ENCODE measurements around the gene THY1. TPM values are rescaled to one million over a fixed set of nuclear protein-coding genes. Genes with fewer than 3 reads are reported as not detected.
"Not testable (repeated sequence)": the region's sequence is repeated elsewhere in the genome, so short reads cannot be mapped to it uniquely, and the experiment has no call there.

THY1 gene
- 3.8 and 10.1 TPM in 2 replicates for total RNA-seq

DNA sequence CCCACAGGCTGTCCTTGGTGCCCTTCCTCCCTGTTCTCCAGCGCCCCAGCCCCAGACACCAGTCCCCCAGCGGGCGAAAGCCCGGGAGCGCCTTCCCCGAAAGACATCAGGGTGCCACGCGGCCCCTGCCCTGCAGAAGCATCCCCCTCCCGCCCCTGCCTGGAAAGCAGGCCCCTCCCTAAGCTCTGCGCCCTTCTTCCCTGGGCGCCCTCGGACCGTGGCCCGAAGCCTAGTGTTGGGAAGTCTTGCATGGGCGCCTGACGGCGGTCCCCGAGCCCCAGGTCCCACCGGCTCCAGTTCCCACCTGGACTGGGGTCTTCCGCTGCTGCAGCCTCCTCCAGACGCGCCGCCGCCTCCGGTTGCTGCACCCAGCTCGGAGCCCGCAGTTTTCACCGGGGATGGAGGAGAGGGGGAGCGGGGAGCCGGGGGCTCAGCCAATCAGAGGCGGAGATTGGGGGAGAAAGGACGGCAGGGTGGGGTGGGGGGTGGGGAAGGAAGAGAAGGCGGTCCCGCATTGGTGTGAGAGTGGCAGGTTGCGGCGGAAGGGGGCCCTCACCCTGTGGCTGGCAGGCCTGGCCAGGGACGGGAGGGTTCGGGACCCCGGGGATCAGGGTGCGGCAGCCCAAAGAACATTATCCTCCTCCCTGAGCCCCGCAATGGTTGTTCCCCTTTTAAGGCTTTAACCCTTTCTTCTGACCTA is at the start of gene THY1:
Gene THY1, minus strand, starts transcription at position 364 of the 700 bp plus-strand sequence. CDS start 2,267 bp downstream, outside the sequence.
- DNase-seq (ENCODE audit: low read depth in 2 of 2), result no peak

DNA sequence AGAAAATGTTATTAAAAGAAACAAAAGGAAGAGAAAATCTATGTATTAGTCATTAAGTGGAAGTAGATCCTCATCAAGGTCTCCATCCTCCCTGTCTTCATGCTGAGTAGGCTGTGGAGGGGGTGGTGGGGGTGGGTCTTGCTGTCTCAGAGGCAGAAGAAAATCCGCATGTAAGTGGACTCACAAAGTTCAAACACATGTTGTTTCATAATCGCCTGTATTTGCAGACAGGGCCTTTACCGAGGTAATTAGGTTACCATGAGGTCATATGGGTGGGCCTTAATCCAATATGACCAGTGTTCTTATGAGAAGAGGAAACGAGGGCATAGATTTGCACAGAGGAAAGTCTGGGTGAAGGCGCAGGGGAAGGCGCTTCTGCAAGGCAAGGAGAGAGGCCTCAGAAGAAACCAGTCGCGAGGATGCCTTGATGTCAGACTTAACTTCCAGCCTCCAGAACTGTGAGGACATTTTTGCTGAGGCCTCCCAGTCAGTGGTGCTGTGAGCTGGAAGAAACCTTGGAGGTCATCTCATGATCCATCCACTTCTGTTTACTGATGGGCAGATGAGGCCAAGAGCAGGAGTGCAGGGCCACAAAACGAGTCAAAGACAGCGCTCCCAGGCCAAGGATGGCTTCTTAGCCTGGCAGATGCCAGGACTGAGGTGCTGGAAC is 49.3 kb upstream of the THY1 start:
- no peak for DNase-seq (ENCODE audit: low read depth in 2 of 2)

DNA sequence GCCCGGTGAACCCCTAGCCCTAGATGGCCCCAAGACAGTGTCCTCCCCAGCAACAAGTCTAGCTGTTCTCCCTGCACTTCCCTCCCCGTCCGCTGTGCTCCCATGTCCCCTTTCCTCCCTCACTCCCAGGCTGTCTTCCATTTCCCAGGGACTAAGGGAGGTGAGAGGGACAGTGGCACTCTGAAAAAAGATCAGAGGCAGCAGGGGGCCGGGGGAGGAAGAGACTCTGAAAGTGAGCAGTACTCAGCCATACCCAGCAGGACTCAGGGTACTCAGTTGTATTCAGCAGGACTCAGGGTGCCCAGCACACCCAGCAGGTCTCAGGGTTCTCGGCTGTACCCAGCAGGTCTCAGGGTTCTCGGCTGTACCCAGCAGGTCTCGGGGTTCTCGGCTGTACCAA is 48.4 kb upstream of the THY1 start:
- DNase-seq (ENCODE audit: low read depth in 2 of 2), result no peak

DNA sequence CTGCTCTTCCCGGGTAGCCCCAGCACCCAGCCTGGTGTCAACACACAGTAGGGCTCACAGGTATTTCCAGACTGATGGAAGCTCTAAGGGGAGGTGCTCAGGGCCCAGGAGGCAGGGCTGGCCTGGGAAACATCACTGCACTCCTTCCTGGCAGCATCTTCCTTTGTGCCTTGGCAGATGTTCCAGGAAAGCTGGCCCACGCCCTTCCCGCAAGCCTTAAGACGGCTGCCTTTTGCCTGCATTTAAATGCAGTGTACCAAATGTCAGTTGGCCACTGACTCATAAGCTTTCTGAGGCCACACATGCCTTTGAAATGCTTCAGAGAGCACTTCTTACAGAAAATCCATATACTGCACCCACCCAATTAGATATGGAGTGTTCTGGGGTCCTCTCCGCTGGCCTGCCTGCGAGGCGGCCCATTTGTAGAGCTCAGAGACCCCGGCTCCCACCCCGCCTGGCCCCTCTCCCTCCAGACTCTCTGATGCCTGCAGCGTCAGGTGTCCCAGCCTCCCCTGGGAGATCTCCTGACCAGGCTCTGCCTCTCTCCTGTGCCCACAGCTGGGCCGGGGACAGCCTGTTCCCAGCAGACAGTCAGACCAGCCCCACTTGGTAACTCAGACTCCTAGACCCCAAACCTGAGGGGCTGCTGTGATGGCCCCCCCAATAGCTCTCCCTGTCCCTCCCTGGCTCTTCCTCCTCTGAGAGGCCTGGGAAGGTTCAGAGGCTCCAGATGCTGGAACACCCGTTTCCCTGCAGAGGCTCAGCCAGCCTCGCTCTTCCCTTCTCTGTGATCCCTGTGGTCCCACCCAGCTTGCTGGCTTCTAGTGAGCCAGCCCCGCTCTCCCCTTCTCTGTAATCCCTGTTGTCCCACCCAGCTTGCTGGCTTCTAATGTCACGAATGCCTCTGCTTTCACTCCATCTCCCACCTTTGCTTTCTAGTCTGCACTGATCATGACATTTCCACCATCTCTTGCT is 47.6 kb upstream of the THY1 start:
- DNase-seq (ENCODE audit: low read depth in 2 of 2), result no peak

DNA sequence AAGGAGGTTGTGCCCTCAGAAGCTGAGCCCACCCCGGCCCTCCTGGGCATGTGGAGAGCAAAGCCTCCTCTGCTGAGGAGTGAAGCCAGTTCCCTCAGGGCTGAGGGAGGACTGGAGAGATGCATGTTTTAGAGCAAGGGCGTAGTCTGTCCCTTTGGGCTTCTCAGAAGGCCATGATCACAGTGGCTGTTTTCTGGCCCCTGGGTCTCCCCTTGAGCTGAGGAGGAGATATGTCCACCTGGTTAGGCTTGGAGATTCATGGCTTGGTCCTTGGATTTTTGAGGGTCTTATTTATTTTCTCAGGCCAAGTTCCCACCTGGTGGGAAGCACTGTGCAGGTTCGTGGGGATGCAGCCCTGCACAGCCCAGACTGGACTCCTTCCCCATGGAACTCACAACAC is 46.5 kb upstream of the THY1 start:
- DNase-seq (ENCODE audit: low read depth in 2 of 2), result no peak

DNA sequence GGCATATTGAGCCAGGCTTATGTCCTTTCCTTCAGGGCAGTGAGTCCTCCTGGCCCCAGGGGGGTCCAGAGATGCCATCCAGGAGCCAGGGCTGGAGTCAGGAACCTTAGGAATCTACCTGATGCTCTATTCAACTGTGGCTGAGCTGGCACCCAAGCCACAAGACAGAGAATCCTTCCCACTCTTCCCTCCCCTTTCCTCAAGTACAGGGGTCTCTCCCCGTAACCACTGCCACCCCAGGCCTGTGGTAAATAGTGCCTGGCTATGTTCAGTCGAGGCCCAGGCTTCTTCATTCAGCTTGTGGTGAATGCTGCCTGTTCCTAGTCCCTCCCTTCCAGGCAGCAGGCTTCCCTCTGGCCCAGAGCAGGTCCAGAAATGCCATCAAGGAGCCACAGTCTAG is 45.5 kb upstream of the THY1 start:
- no peak for DNase-seq (ENCODE audit: low read depth in 2 of 2)

DNA sequence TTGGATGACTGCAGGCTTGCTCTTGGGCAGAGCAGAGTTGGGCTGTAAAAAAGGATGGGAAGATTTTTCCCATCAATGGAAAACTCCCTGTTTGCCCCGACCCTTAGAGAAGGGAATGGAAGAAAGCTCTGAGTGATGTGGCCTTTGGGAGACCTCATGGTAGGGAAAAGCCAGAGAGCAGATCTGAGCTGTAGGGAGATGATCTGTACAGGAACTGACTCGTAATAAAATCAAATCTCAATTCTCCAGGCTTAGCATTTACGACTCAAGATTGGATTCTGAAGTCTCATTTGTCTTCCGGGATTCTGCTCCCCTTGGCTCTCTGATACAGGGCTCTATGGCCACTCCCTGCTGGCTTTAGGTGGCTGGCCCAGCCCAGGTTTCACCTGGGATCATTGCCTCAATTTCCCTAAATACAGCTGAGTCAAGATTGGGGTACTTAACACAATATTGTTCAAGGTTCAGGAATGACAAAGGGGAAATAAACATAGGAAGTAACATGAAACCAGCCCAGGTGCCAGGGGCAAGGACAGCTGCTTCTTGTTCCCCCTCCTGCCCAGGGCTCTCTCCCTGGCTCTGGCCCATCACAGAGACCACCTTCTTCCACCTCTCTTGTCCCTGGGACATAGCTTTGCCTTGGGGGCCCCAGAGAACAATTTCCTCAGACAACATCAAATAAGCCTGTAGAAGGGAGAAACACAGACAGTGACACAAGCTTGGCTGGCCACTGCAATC is 38.4 kb upstream of the THY1 start:
- no peak for DNase-seq (ENCODE audit: low read depth in 2 of 2)

DNA sequence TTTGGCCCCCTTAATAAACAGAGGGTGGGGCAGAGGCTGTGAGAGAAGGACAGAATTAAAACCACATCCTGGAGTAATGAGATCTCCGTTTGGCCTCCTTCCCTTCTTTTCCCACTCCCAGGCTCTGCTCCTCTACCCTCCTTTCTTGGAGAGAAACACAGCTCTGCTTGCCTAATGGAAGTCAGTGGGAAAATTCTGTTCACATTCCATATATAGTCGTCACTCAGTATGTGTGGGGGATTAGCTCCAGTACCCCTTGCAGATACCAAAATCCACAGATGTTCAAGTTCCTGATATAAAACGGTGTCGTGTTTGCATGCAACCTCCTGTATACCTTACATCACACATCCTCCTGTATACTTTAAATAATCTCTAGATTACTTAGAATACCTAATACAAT is 37.6 kb upstream of the THY1 start:
- DNase-seq (ENCODE audit: low read depth in 2 of 2), result no peak

DNA sequence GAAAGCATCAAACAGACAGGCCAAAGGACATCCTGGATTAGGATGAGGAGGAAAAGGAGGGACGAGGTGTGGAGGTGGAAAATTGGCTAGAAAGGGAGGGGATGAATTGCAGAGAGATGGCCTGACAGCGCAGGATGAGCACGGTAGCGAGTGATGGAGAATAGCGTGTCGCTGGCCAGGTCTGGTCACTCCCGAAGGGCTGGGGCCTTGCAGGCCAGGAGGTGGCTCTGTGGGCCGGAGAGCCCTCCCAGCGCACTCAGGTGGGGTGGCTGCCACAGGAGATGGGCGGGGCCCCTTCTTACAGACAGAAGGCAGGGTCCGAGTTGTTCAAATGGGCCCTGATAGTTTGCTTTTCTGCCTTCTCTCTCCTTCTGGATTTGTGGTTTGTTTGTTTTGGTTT is 37.1 kb upstream of the THY1 start:
- no peak for DNase-seq (ENCODE audit: low read depth in 2 of 2)

DNA sequence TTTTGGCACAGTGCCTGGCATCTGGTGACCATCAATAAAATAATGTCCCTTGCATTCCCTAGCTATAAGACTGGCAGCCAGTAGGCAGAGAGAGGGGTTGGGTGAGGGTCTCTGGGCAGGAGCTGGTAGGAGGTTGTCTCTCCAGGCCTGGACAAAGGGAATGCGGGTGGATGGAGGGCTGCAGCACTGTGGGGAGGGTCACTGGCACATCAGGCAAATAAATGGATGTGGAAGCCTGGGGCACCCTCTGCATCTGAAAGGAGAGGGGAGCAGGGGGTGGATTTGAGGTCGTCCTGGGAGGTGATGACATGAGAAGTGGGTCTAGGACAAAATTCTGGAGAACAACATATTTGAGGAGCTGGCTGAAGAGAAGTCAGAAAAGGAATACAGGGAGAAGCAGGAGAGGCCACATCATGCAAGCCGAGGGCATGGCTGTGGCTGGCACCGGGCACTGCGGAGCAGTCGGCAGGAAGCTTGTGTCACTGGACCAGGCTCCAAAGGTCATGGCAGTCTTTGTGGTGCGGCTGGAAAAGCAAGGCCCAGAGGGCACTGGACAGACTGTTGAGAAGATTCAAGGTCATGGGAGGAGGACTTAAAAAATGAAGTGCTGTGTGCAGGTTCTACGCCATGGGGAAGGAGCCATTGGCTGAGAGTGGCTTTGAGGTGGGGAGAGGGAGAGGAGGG is 36.5 kb upstream of the THY1 start:
- DNase-seq (ENCODE audit: low read depth in 2 of 2), result no peak

DNA sequence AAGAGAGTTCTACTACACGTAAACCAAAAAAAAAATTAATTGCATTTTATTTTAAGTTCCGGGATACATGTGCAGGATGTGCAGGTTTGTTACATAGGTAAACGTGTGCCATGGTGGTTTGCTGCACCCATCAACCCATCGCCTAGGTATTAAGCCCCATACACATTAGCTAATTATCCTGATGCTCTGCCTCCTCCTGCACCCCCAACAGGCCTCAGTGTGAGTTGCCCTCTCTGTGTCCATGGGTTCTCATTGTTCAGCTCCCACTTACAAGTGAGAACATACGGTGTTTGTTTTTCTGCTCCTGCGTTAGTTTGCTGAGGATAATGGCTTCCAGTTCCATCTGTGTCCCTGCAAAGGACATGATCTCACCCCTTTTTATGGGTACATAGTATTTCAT is 32.7 kb upstream of the THY1 start:
- not testable (repeated sequence) for DNase-seq (ENCODE audit: low read depth in 2 of 2)

DNA sequence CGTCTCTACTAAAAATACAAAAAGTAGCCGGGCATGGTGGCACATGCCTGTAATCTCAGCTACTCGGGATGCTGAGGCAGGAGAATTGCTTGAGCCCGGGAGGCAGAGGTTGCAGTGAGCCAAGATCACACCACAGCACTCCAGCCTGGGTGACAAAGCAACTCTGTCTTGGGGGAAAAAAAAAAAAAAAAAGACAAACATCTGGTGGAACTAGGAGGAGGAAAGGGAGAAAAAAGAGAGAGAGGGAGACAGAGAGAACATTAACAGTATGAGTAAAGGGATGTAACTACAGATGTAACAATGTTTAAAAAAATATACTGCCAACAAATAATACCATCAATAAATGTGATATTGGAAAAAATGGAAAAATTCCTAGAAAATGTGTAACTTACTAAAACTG is 32.3 kb upstream of the THY1 start:
- DNase-seq (ENCODE audit: low read depth in 2 of 2), result not testable (repeated sequence)

DNA sequence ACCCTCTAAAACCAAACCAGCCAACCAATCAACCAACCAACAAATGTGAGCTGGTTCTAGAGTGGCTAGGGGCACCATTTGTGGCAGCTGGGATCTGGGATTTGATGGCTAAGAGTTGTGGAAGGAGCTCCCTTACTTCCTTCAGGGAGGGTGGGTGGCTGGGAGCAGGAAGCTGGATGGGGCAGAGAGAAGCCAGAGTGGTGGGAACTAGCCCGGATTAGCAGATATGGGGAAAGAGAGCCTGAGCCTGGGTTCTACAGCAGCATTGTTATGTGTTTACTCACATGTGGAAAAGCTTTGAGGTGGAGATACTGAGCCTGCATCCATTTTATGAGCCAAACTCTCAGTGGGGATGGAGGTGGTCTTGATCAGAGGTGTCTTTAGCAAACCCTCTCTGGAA is 30.9 kb upstream of the THY1 start:
- no peak for DNase-seq (ENCODE audit: low read depth in 2 of 2)

DNA sequence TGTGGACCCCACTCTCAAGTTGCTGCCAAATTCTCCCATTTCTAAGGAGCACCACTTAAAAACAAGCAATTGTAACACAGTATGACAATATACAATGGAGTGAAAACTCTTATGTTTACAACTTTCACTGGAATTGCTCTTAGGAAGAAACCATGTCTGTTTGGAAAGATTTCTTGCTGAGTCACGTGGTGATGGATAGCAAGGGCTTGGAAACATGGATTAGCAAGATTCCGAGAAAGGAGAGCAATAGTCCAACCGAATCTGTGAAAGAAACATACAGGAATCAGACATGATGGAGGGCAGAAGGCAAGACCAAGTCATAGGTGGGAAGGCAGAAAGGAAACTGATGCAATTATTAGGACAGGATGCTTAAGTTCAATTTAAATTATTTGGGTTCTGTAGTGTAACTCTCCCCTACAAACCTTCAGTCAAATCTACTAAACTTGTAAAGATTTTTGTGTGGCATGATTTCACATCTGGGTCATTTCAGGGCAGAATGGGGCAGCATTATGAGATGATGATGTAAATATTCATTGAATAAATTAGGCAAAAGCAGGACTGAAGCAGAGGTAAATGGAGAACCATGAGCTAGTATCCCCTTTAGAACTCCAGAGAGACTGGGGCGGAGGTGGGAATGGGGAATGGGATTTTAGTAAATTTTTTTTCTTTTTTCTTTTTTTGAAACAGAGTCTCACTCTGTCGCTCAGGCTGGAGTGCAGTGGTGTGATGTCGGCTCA is 27.8 kb upstream of the THY1 start:
- DNase-seq (ENCODE audit: low read depth in 2 of 2), result no peak

DNA sequence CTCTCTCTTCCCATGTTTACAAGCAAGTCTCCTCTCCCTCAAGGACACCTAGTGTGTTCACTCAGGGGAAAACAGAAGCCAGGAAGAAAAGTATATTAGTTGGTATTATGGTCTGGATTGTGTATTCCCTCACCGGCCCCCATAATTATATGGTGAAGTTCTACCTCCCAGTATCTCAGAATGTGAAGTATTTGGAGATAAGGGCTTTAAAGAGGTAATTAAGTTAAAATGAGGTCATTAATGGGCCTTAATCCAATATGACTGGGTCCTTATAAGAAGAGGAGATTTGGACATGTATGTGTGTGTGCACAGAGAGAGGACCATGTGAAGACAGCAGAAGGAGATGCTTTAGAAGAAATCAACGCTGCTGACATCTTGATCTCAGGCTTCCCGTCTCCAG is 26.5 kb upstream of the THY1 start:
- DNase-seq (ENCODE audit: low read depth in 2 of 2), result no peak

DNA sequence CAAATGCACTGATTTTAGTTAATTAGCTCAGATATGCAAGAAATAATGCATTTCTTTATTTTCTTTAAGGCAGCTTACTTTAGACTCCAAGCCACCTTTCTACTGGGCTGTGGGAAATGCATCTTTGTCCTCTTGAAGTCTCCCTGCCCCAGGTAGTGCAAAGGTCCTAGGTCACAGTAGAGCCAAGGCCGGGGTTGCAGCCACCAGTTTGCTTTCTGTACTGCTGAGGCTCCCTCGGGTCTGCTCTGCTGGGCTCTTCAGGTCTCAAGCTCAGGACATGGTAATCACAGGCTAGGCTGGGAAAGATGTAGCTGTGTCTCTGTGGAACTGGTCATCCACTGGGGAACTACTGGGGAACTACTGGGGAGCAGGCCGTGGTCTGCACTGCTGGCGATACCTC is 25.4 kb upstream of the THY1 start:
- DNase-seq (ENCODE audit: low read depth in 2 of 2), result no peak

DNA sequence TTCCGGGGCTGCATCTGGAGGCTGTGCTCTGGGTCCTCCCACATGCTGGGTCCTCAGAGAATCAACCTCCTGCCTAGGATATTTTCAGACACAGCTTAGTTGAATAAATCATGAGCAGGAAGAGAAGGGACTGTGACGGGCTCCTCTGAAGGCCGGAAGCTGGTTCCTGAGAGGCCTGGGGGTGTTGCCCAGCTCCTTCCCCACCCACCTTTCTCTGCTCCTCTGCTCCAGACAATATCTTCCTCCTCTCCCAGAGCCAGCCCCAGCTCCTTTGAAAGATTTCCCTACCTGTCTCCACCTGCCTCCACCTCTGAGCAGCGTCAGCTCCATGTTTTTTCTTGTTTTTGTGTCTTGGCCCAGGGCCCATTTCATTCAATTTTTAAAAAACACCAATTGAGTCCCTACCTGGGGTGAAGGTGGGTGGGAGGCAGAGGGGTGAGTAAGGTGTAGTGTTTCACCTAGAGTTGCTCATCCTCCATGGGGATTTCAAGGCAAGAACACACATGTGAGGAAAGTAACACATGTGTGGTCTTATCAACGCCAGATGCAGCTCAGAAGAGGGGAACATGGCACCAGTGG is 24.8 kb upstream of the THY1 start:
- no peak for DNase-seq (ENCODE audit: low read depth in 2 of 2)

DNA sequence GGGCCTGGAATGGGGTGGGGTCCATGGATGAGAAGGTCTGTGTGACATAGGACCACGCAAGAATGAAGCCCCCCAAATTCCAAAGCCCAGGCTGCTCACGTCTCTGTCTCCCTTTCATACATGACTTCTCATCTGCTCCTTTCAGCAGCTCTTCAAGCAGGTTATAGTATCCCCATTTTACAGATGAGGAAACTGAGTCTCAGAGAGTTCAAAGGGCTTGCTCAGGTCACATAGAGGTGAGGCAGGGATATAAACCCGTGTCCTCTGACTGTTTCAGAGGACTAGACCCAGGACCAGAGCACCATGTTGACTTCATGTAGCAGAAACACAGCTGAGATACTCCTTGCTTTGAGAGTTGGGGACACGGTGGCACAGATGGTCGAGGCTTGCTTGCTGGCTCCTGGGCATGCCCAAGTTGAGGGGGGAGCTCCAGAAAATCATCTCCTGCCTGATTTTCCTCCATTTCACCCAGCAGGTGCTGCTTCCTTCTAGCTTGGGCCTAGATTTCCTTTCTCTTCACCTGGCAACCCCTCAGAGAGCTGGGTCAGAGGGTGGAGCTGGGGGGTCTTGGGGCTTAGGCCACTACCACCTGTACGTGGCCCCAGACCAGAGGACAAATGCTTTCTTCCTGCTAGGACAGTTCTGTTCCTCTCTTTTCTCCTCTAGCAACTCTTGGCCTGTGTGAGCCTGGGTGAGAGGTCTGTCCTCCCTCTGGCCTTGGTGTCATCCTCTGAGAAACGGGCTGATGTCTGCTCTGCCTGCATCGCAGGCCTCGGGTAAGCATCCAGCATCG is 24.1 kb upstream of the THY1 start:
- no peak for DNase-seq (ENCODE audit: low read depth in 2 of 2)

DNA sequence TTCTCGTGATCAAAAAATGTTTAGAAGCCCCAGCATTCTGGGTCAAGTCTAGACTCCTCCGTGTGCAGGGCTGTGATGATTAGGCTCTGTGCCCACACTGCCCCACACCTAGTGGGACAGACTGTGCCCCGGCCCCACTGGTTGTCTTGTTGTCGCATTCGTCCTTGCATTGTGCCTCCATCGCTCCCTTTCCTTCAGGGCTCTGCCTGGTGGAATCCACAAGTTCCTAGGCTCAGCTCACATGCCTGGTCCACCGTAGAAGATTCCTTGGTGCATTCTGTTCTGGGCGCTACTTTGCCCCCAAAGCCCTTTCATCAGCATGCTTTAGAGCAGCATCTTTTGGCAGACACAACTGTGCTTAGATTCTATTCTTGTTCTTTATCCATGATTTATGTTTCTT is 23.5 kb upstream of the THY1 start:
- no peak for DNase-seq (ENCODE audit: low read depth in 2 of 2)
